CD4-positive, alpha-beta T cell (primary cell): ENCODE results near the gene IL10RA. TPM values are rescaled to one million over a fixed set of nuclear protein-coding genes. Genes with fewer than 3 reads are reported as not detected.
"Not testable (repeated sequence)": the region's sequence is repeated elsewhere in the genome, so short reads cannot be mapped to it uniquely, and the experiment has no call there.

ENCODE experiments used
- ATAC-seq: fragments of 200-7000 bp; cut with Tn5 transposase; one replicate; pipeline ENCODE4 v1.10.0; 2022; ENCODE audit warnings: mild to moderate bottlenecking; ENCODE audit not compliant: poor library complexity
- CTCF ChIA-PET: fragments of 350-600 bp; sonication (Branson Sonifier 250); formaldehyde crosslinking; loops from one replicate; lab custom pipeline; 2021; ENCODE audit warnings: antibody characterized with exemption, inconsistent platforms; lab: Charles Lee
- POLR2A ChIA-PET: fragments of 350-600 bp; sonication (Branson Sonifier 250); formaldehyde crosslinking; loops from one replicate; lab custom pipeline; 2021; ENCODE audit warnings: antibody characterized with exemption, inconsistent platforms; lab: Charles Lee
- DNase-seq, 14 experiments: peaks; one replicate each; pipeline ENCODE4 v3.0.0-alpha.2; 2013 to 2020; ENCODE audit warnings: mixed read lengths in 2 of 14
- H3K27ac ChIP-seq, 2 donors: one replicate each; pipeline versions ENCODE4 v1.5.1 to v1.7.0; 2013; ENCODE audit warnings: low read length in 2 of 2, low read depth in 1 of 2, mild to moderate bottlenecking in 1 of 2
- H3K27me3 ChIP-seq, 2 experiments: 1 replicate in 1 of 2; 2 replicates in 1 of 2; pipeline versions ENCODE4 v1.6.1 to v1.7.0; 2013; ENCODE audit warnings: low read length in 2 of 2, control low read depth in 1 of 2, mild to moderate bottlenecking in 1 of 2, moderate library complexity in 1 of 2; ENCODE audit not compliant: insufficient read depth in 2 of 2, control insufficient read depth in 1 of 2
- H3K36me3 ChIP-seq: one replicate; pipeline ENCODE4 v1.6.1; 2013; ENCODE audit warnings: low read length, control low read depth; ENCODE audit not compliant: insufficient read depth
- H3K4me1 ChIP-seq: one replicate; pipeline ENCODE4 v1.6.1; 2013; ENCODE audit warnings: low read length, control low read depth; ENCODE audit not compliant: insufficient read depth
- H3K4me3 ChIP-seq: one replicate; pipeline ENCODE4 v1.5.1; 2013; ENCODE audit warnings: mild to moderate bottlenecking, low read length, moderate library complexity
- H3K9me3 ChIP-seq, 2 experiments: 1 replicate in 1 of 2; 2 replicates in 1 of 2; pipeline versions ENCODE4 v1.6.1 to v1.7.0; 2013; ENCODE audit warnings: low read length in 2 of 2, mild to moderate bottlenecking in 2 of 2, control low read depth in 1 of 2, moderate library complexity in 1 of 2; ENCODE audit not compliant: control insufficient read depth in 1 of 2, insufficient read depth in 1 of 2
- H3K27ac Mint-ChIP-seq: one replicate; pipeline ENCODE4 v1.8.0; 2020; ENCODE audit warnings: mixed read lengths
- H3K27me3 Mint-ChIP-seq: one replicate; pipeline ENCODE4 v1.8.0; 2021; ENCODE audit warnings: mixed read lengths
- H3K36me3 Mint-ChIP-seq: one replicate; pipeline ENCODE4 v1.8.0; 2021; ENCODE audit warnings: low read depth, mixed read lengths
- H3K4me1 Mint-ChIP-seq: one replicate; pipeline ENCODE4 v1.8.0; 2021; ENCODE audit warnings: low read depth, mixed read lengths
- H3K4me3 Mint-ChIP-seq: one replicate; pipeline ENCODE4 v1.8.0; 2020; ENCODE audit warnings: mild to moderate bottlenecking, mixed read lengths
- H3K9me3 Mint-ChIP-seq: one replicate; pipeline ENCODE4 v1.8.0; 2020; ENCODE audit warnings: mixed read lengths
- intact Hi-C, 2 experiments: fragments of 100-400 bp; cut with DNase I in 1 of 2; cut with micrococcal nuclease in 1 of 2; formaldehyde crosslinking; loops; one replicate each; pipeline versions ENCODE4 v1.15.1 to v1.9.0; 2023 to 2025; cut with DNase I, micrococcal nuclease
- total RNA-seq, 174 experiments: library from RNA in 2 of 174; stranded (reverse) in 2 of 174; gene quantifications; one replicate each; pipeline ENCODE4 v1.2.3 and lab custom pipeline; 2021 to 2026
- TF ChIP-seq, protein P1 (sequence below): fragments of 200-600 bp; IDR thresholded peaks from one replicate; pipeline ENCODE4 v1.8.0; 2022; ENCODE audit warnings: antibody characterized with exemption, mild to moderate bottlenecking

IL10RA gene
- total RNA-seq, 2 experiments from 2014 or later, result 193 to 203 TPM

DNA sequence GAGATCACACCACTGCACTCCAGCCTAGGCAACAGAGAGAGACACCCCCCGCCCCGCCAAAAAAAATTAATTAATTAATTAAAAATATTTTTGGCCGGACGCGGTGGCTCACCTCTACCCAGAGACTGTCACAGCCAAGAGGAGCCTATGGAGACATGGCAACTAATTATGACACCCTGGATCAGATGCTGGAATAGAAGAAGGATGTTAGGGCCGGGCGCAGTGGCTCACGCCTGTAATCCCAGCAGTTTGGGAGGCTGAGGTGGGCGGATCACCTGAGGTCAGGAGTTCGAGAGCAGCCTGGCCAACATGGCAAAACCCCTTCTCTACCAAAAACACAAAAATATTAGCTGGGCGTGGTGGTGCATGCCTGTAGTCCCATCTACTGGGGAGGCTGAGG is 37.7 kb upstream of the IL10RA start:
- H3K9me3 Mint-ChIP-seq, H3K4me3 ChIP-seq, H3K36me3 ChIP-seq, H3K27me3 Mint-ChIP-seq, H3K4me3 Mint-ChIP-seq, H3K9me3 ChIP-seq, H3K27me3 ChIP-seq, H3K36me3 Mint-ChIP-seq, ATAC-seq: not testable (repeated sequence)
- intact Hi-C loops, result loop anchor here in 1 of 2 experiments (5.0 kb wide), 1 partner anchor 521 kb away; no protein-coding TSS in a partner anchor
- DNase-seq, result peak in 1 of 14 experiments; percentile 25
- H3K27ac Mint-ChIP-seq, result peak overlapping the region; percentile 90
- CTCF ChIA-PET, result interaction anchor here (1.4 to 6.1 kb wide), 4 partner anchors 9 to 140 kb away, joined by 3 to 40 read pairs (median 16); partner anchors contain the start of gene IL10RA
- POLR2A ChIA-PET, result interaction anchor here (3.1 to 7.4 kb wide), 3 partner anchors 39 to 104 kb away, joined by 22 to 273 read pairs (median 30); partner anchors contain the start of gene IL10RA
- peak overlapping the region in 1 of 2 donors; percentile 57 for H3K27ac ChIP-seq
- peaks cover 82% of the 10 kb centered on the region for H3K4me1 ChIP-seq
- H3K4me1 Mint-ChIP-seq, result peaks cover 86% of the 10 kb centered on the region

DNA sequence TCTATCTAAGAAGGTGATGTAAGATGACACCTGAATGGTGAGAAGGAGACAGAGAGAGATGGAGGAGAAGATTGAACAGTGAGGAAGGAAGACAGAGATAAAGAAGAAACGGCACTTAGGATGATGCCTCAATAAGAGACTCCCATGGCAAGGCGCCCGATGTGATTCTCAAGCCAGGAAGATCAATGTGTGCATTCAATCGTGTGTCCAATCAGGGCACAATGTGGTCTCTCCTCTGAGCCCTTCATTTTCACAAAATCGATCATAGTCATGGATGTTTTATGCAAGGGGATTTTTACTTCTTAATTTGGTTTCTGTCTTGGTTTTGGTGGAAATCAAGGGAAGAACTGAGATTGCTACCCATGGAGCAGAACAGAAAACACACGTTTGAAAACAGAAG is 37.1 kb upstream of the IL10RA start:
- H3K9me3 Mint-ChIP-seq, result no peaks in the 10 kb centered on the region
- ChIA-PET CTCF (interaction anchor here (1.0 to 6.1 kb wide), 6 partner anchors 34 to 141 kb away, joined by 3 to 44 read pairs (median 20); partner anchors contain the start of gene IL10RA), POLR2A (interaction anchor here (6.0 to 7.4 kb wide), 3 partner anchors 39 to 103 kb away, joined by 156 to 273 read pairs (median 240); partner anchors contain the start of gene IL10RA)
- peak overlapping the region; percentile 90 for H3K27ac Mint-ChIP-seq
- DNase-seq (peak in 1 of 14 experiments; percentile 16), ATAC-seq (no peak)
- H3K27me3 Mint-ChIP-seq, result no peaks in the 10 kb centered on the region
- H3K9me3 ChIP-seq, result no peaks in the 10 kb centered on the region
- H3K36me3 ChIP-seq, result no peaks in the 10 kb centered on the region
- peak overlapping the region; percentile 85 for H3K4me3 Mint-ChIP-seq
- H3K4me1 ChIP-seq, result peaks cover 88% of the 10 kb centered on the region
- H3K27me3 ChIP-seq, result no peaks in the 10 kb centered on the region
- TF ChIP-seq, protein P1, sequence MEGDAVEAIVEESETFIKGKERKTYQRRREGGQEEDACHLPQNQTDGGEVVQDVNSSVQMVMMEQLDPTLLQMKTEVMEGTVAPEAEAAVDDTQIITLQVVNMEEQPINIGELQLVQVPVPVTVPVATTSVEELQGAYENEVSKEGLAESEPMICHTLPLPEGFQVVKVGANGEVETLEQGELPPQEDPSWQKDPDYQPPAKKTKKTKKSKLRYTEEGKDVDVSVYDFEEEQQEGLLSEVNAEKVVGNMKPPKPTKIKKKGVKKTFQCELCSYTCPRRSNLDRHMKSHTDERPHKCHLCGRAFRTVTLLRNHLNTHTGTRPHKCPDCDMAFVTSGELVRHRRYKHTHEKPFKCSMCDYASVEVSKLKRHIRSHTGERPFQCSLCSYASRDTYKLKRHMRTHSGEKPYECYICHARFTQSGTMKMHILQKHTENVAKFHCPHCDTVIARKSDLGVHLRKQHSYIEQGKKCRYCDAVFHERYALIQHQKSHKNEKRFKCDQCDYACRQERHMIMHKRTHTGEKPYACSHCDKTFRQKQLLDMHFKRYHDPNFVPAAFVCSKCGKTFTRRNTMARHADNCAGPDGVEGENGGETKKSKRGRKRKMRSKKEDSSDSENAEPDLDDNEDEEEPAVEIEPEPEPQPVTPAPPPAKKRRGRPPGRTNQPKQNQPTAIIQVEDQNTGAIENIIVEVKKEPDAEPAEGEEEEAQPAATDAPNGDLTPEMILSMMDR, result no peak
- intact Hi-C loops, result loop anchor here in 1 of 2 experiments (5.0 kb wide), 1 partner anchor 522 kb away; no protein-coding TSS in a partner anchor
- no peak overlapping the region for H3K4me3 ChIP-seq
- H3K4me1 Mint-ChIP-seq, result peaks cover 92% of the 10 kb centered on the region
- H3K27ac ChIP-seq, result peak overlapping the region in 1 of 2 donors; percentile 57
- H3K36me3 Mint-ChIP-seq, result no peaks in the 10 kb centered on the region

DNA sequence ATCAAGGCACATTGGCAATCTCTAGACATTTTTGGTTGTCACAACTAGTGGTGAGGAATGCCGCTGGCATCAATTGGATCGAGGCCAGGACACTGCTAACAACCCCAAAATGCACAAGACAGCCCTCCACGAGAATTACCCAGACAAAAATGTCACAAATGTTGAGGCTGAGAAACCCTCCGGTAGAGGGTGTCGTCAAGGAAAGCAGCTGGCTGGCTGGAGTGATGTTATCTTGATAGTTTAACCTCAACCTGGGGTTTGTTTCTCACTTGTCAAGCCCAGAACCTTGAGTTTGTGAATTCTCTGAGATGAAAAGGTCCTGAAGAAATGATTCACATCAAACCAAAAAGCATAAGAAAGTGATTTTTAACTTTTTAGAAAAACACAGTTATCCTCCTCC is 35.9 kb upstream of the IL10RA start:
- Histone ChIP-seq H3K4me3 (peak overlapping the region; percentile 36), H3K36me3 (no peaks in the 10 kb centered on the region), H3K27me3 (no peaks in the 10 kb centered on the region), H3K27ac (peak overlapping the region; percentile 60 to 70), H3K9me3 (no peaks in the 10 kb centered on the region), H3K4me1 (peaks cover 87% of the 10 kb centered on the region)
- TF ChIP-seq, protein P1, result peak; percentile 71
- Mint-ChIP-seq H3K27ac (peak overlapping the region; percentile 90), H3K4me1 (peaks cover 96% of the 10 kb centered on the region), H3K36me3 (no peaks in the 10 kb centered on the region), H3K4me3 (peak overlapping the region; percentile 85), H3K9me3 (no peaks in the 10 kb centered on the region), H3K27me3 (no peaks in the 10 kb centered on the region)
- ATAC-seq (peak; percentile 51), DNase-seq (peak; percentile 44 to 89 (median 61))
- POLR2A ChIA-PET, result interaction anchor here (0.5 to 7.4 kb wide), 21 partner anchors 10 to 143 kb away, joined by 3 to 273 read pairs (median 10); partner anchors contain the start of gene IL10RA
- intact Hi-C loops, result loop anchor here (1.0 to 5.0 kb wide), 5 partner anchors 36 to 128 kb away; partner anchors contain the start of genes FXYD2 (in 1 of the 2) and IL10RA (in 1 of the 2)
- CTCF ChIA-PET, result interaction anchor here (0.6 to 5.0 kb wide), 19 partner anchors 10 to 143 kb away, joined by 3 to 44 read pairs (median 5); partner anchors contain the start of gene IL10RA
